CD4-positive, alpha-beta memory T cell (primary cell): ENCODE data around the gene FOXL2NB. TPM values are rescaled to one million over a fixed set of nuclear protein-coding genes. Genes with fewer than 3 reads are reported as not detected.

Experiments used
- CTCF ChIA-PET: fragments of 350-600 bp; sonication (Branson Sonifier 250); formaldehyde crosslinking; loops from one replicate; lab custom pipeline; 2021; ENCODE audit warnings: inconsistent platforms; ENCODE audit not compliant: partially characterized antibody; lab: Charles Lee
- POLR2A ChIA-PET: fragments of 350-600 bp; sonication (Branson Sonifier 250); formaldehyde crosslinking; loops from one replicate; lab custom pipeline; 2021; ENCODE audit not compliant: partially characterized antibody; lab: Charles Lee
- DNase-seq, 5 donors: peaks; one replicate each; pipeline versions ENCODE4 v3.0.0 to v3.0.0-alpha.2; 2020 to 2022; ENCODE audit warnings: mixed read lengths in 1 of 5
- H3K27ac ChIP-seq: one replicate; pipeline ENCODE4 v1.7.0; 2013; ENCODE audit warnings: low read depth, low read length
- H3K27me3 ChIP-seq: 2 replicates; pipeline ENCODE4 v1.7.0; 2013; ENCODE audit warnings: mild to moderate bottlenecking, low read length, moderate library complexity; ENCODE audit not compliant: insufficient read depth
- H3K36me3 ChIP-seq: 2 replicates; pipeline ENCODE4 v1.7.0; 2013; ENCODE audit warnings: mild to moderate bottlenecking, low read length, moderate library complexity; ENCODE audit not compliant: insufficient read depth
- H3K4me1 ChIP-seq: 2 replicates; pipeline ENCODE4 v1.7.0; 2013; ENCODE audit warnings: mild to moderate bottlenecking, low read length, moderate library complexity; ENCODE audit not compliant: insufficient read depth
- H3K4me3 ChIP-seq, 2 donors: one replicate each; pipeline ENCODE4 v1.7.0; 2013; ENCODE audit warnings: low read length in 2 of 2, mild to moderate bottlenecking in 1 of 2
- H3K9me3 ChIP-seq, 2 donors: one replicate each; pipeline ENCODE4 v1.7.0; 2013; ENCODE audit warnings: low read length in 2 of 2, control low read depth in 1 of 2; ENCODE audit not compliant: control insufficient read depth in 1 of 2
- H3K27ac Mint-ChIP-seq, 7 donors: one replicate each; pipeline ENCODE4 v1.8.0; 2020 to 2021; ENCODE audit warnings: mixed read lengths in 7 of 7, mild to moderate bottlenecking in 6 of 7, inconsistent platforms in 3 of 7, moderate library complexity in 3 of 7
- H3K27me3 Mint-ChIP-seq, 2 donors: one replicate each; pipeline ENCODE4 v1.8.0; 2020 to 2021; ENCODE audit warnings: mixed read lengths in 2 of 2
- H3K36me3 Mint-ChIP-seq, 2 donors: one replicate each; pipeline ENCODE4 v1.8.0; 2020 to 2021; ENCODE audit warnings: mixed read lengths in 2 of 2, inconsistent platforms in 1 of 2, mild to moderate bottlenecking in 1 of 2
- H3K4me1 Mint-ChIP-seq, 4 donors: one replicate each; pipeline ENCODE4 v1.8.0; 2020 to 2021; ENCODE audit warnings: mixed read lengths in 4 of 4, mild to moderate bottlenecking in 1 of 4
- H3K4me3 Mint-ChIP-seq, 8 donors: one replicate each; pipeline ENCODE4 v1.8.0; 2020 to 2021; ENCODE audit warnings: mixed read lengths in 8 of 8, mild to moderate bottlenecking in 7 of 8, moderate library complexity in 6 of 8, inconsistent platforms in 3 of 8
- H3K9me3 Mint-ChIP-seq, 8 donors: one replicate each; pipeline ENCODE4 v1.8.0; 2020 to 2021; ENCODE audit warnings: mixed read lengths in 8 of 8, mild to moderate bottlenecking in 5 of 8, inconsistent platforms in 3 of 8, moderate library complexity in 1 of 8
- intact Hi-C: fragments of 100-400 bp; cut with micrococcal nuclease; formaldehyde crosslinking; loops from one replicate; pipeline ENCODE4 v1.15.1; 2023
- polyA plus RNA-seq, 2 donors: library from polyadenylated mRNA; unstranded; fragments of 300-500 nt; fragmentation: Illumina TruSeq; gene quantifications; one replicate each; pipeline ENCODE4 v1.2.3, GENCODE V29; 2021
- total RNA-seq, 2 experiments: library from RNA; stranded (reverse); gene quantifications; one replicate each; pipeline ENCODE4 v1.2.3, GENCODE V29; 2021

The FOXL2NB gene
- total and polyA plus RNA-seq, 4 experiments from 2014 or later, result 0.04 TPM; not detected in 3

- Histone ChIP-seq H3K27me3 (no peaks in the 10 kb centered on the region), H3K36me3 (no peaks in the 10 kb centered on the region), H3K4me1 (no peaks in the 10 kb centered on the region), H3K4me3 (no peak overlapping the region), H3K9me3 (no peaks in the 10 kb centered on the region), H3K27ac (no peak overlapping the region)
- no peaks in the 10 kb centered on the region for H3K4me1 Mint-ChIP-seq
- CTCF ChIA-PET, result interaction anchor here (0.7 to 15.1 kb wide), 3 partner anchors 8 to 304 kb away, joined by 4 to 272 read pairs (median 6); no protein-coding TSS in a partner anchor
- no peaks in the 10 kb centered on the region for H3K9me3 Mint-ChIP-seq
- POLR2A ChIA-PET, result no interaction called here
- H3K27me3 Mint-ChIP-seq, result peaks cover 11 to 16% of the 10 kb centered on the region in 2 donors
- no peak overlapping the region for H3K27ac Mint-ChIP-seq
- intact Hi-C loops, result no loop called here
- no peak overlapping the region for H3K4me3 Mint-ChIP-seq
- no peak for DNase-seq
- H3K36me3 Mint-ChIP-seq, result no peaks in the 10 kb centered on the region
These were observed 18.2 kb upstream of the FOXL2NB start for GRCh38 chr3:138928727-138929372.

- intact Hi-C loops, result no loop called here
- Histone ChIP-seq H3K9me3 (no peaks in the 10 kb centered on the region), H3K4me3 (no peak overlapping the region), H3K36me3 (no peaks in the 10 kb centered on the region), H3K27me3 (peaks cover 23% of the 10 kb centered on the region), H3K4me1 (peaks cover 28% of the 10 kb centered on the region), H3K27ac (no peak overlapping the region)
- Mint-ChIP-seq H3K4me3 (no peak overlapping the region), H3K27ac (no peak overlapping the region), H3K36me3 (no peaks in the 10 kb centered on the region), H3K4me1 (peaks cover 10 to 27% (median 20%) of the 10 kb centered on the region in 4 donors), H3K27me3 (peaks cover 35 to 51% of the 10 kb centered on the region in 2 donors), H3K9me3 (no peaks in the 10 kb centered on the region)
- no peak for DNase-seq
- POLR2A ChIA-PET, result no interaction called here
- CTCF ChIA-PET, result interaction anchor here (0.9 to 15.1 kb wide), 7 partner anchors 8 to 397 kb away, joined by 3 to 272 read pairs (median 4); no protein-coding TSS in a partner anchor
These were observed 13.8 kb upstream of the FOXL2NB start for GRCh38 chr3:138933068-138933668.

- no peak overlapping the region for H3K27ac ChIP-seq
- H3K27me3 Mint-ChIP-seq, result peaks cover 44 to 59% of the 10 kb centered on the region in 2 donors
- no peak overlapping the region for H3K27ac Mint-ChIP-seq
- ChIA-PET CTCF (interaction anchor here (0.9 to 15.1 kb wide), 6 partner anchors 10 to 517 kb away, joined by 3 to 272 read pairs (median 5); no protein-coding TSS in a partner anchor), POLR2A (no interaction called here)
- intact Hi-C loops, result no loop called here
- H3K4me1 ChIP-seq, result peaks cover 37% of the 10 kb centered on the region
- H3K9me3 ChIP-seq, result no peaks in the 10 kb centered on the region
- no peak for DNase-seq
- H3K27me3 ChIP-seq, result peaks cover 31% of the 10 kb centered on the region
- H3K4me3 Mint-ChIP-seq, result no peak overlapping the region
- H3K36me3 Mint-ChIP-seq, result no peaks in the 10 kb centered on the region
- peaks cover 14 to 36% (median 26%) of the 10 kb centered on the region in 4 donors for H3K4me1 Mint-ChIP-seq
- H3K9me3 Mint-ChIP-seq, result no peaks in the 10 kb centered on the region
- H3K36me3 ChIP-seq, result no peaks in the 10 kb centered on the region
- no peak overlapping the region for H3K4me3 ChIP-seq
These were observed 12.9 kb upstream of the FOXL2NB start for GRCh38 chr3:138933981-138934691.

GRCh38 chr3:138935505-138935862, 11.5 kb upstream of the FOXL2NB start:
- DNase-seq, result no peak
- H3K4me1 Mint-ChIP-seq, result peaks cover 14 to 43% (median 28%) of the 10 kb centered on the region in 4 donors
- ChIA-PET CTCF (interaction anchor here (0.7 to 15.1 kb wide), 29 partner anchors 9 to 753 kb away, joined by 3 to 272 read pairs (median 5); partner anchors contain the start of genes CEP70, FOXL2 and FOXL2NB), POLR2A (no interaction called here)
- Histone ChIP-seq H3K4me1 (peaks cover 45% of the 10 kb centered on the region), H3K36me3 (no peaks in the 10 kb centered on the region), H3K27ac (no peak overlapping the region), H3K27me3 (peaks cover 41% of the 10 kb centered on the region), H3K9me3 (no peaks in the 10 kb centered on the region), H3K4me3 (no peak overlapping the region)
- H3K36me3 Mint-ChIP-seq, result no peaks in the 10 kb centered on the region
- H3K27me3 Mint-ChIP-seq, result peaks cover 50 to 63% of the 10 kb centered on the region in 2 donors
- intact Hi-C loops, result loop anchor here (5.0 kb wide), 1 partner anchor 407 kb away; the partner anchor contains the start of gene MRPS22
- H3K27ac Mint-ChIP-seq, result peak overlapping the region in 1 of 7 donors; percentile 52
- peak overlapping the region; percentile 55 to 81 (median 74) for H3K4me3 Mint-ChIP-seq
- H3K9me3 Mint-ChIP-seq, result no peaks in the 10 kb centered on the region

- ChIA-PET CTCF (interaction anchor here (0.6 to 15.1 kb wide), 32 partner anchors 9 to 754 kb away, joined by 3 to 272 read pairs (median 4); partner anchors contain the start of genes CEP70, FOXL2 and FOXL2NB), POLR2A (interaction anchor here (0.8 kb wide), 1 partner anchor 21 kb away, joined by 4 read pairs; no protein-coding TSS in a partner anchor)
- peak; percentile 61 to 71 (median 63) for DNase-seq
- no peaks in the 10 kb centered on the region for H3K36me3 Mint-ChIP-seq
- peaks cover 14 to 43% (median 28%) of the 10 kb centered on the region in 4 donors for H3K4me1 Mint-ChIP-seq
- peak overlapping the region; percentile 63 to 83 (median 76) for H3K4me3 Mint-ChIP-seq
- Histone ChIP-seq H3K36me3 (no peaks in the 10 kb centered on the region), H3K4me1 (peaks cover 45% of the 10 kb centered on the region), H3K27ac (no peak overlapping the region), H3K27me3 (peaks cover 47% of the 10 kb centered on the region), H3K4me3 (peak overlapping the region in 1 of 2 donors; percentile 38), H3K9me3 (no peaks in the 10 kb centered on the region)
- peak overlapping the region in 1 of 7 donors; percentile 52 for H3K27ac Mint-ChIP-seq
- peaks cover 55 to 67% of the 10 kb centered on the region in 2 donors for H3K27me3 Mint-ChIP-seq
- intact Hi-C loops, result loop anchor here (1.0 to 5.0 kb wide), 3 partner anchors 8 to 406 kb away; partner anchors contain the start of gene MRPS22
- H3K9me3 Mint-ChIP-seq, result no peaks in the 10 kb centered on the region
These were observed 10.9 kb upstream of the FOXL2NB start for GRCh38 chr3:138935863-138936740.
